SW 1271 (cell line): ENCODE measurements around the gene CXCL17.
"Not testable (repeated sequence)": the region's sequence is repeated elsewhere in the genome, so short reads cannot be mapped to it uniquely, and the experiment has no call there.

Source experiments
- DNase-seq, 2 experiments: peaks; one replicate each; lab custom pipeline; 2025; lab: John Stamatoyannopoulos, UW

Gene CXCL17, protein sequence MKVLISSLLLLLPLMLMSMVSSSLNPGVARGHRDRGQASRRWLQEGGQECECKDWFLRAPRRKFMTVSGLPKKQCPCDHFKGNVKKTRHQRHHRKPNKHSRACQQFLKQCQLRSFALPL

GRCh38 chr19:42442833-42443232, at the start of gene CXCL17:
Gene CXCL17 (minus strand): TSS chr19:42442946. CDS start chr19:42442832, 114 bp downstream.
- no peak for DNase-seq

GRCh38 chr19:42488783-42489521, 46.2 kb upstream of the CXCL17 start:
- DNase-seq, result no peak

DNA sequence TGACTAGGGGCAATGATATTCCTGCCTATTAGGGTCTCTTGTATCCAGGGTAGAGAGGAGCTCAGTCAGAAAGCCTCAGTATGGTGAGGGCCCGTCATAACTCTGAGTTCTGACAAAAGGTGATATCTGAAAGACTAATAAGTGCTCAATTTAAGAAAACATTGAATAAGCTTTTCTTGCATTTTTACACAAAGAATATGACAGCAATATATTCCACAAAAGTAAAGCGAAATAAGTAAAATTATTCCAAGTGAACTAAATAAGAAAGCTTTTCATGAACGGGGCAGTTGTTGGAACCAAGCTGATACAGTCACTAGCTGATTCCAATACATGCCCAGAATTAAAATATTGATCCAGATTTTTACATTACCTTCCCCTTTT, 45.0 kb upstream of the CXCL17 start:
- no peak for DNase-seq

GRCh38 chr19:42487032-42487797, 44.5 kb upstream of the CXCL17 start:
- DNase-seq, result no peak

DNA sequence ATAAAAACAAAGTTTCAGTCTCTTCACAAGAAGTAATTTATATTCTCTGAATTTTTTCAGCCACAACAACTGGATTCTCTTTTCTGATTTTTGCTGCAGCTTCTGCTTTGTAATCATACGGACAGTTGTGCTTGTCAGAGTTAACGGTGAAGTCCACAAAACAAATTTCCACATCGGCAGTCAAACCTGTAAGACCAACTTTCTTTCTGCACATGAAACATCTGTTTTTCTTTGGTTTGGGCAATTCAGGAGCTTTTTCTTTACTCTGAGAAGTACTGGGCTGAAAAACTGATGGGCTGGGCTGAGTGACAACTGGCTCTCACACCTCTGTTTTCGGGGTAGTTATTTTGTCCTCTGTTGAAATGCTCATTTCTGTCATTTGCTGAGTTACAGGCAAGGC, 42.3 kb upstream of the CXCL17 start:
- DNase-seq, result not testable (repeated sequence)

GRCh38 chr19:42480335-42481095, 37.8 kb upstream of the CXCL17 start:
- peak in 1 of 2 experiments; percentile 23 for DNase-seq

DNA sequence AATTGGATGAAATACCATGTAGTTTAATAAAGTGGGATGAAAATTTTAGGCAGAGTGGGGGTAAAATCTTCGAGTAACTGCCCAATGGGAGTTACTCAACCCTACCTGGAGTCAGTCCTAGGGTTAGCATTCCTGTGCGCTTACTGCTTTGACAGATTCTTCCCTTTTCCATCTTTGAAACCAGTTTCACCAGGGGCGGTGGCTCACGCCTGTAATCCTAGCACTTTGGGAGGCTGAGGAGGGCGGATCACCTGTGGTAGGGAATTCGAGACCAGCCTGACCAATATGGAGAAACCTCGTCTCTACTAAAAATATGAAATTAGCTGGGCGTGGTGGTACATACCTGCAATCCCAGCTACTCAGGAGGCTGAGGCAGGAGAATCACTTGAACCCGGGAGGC, 37.0 kb upstream of the CXCL17 start:
- no peak for DNase-seq

DNA sequence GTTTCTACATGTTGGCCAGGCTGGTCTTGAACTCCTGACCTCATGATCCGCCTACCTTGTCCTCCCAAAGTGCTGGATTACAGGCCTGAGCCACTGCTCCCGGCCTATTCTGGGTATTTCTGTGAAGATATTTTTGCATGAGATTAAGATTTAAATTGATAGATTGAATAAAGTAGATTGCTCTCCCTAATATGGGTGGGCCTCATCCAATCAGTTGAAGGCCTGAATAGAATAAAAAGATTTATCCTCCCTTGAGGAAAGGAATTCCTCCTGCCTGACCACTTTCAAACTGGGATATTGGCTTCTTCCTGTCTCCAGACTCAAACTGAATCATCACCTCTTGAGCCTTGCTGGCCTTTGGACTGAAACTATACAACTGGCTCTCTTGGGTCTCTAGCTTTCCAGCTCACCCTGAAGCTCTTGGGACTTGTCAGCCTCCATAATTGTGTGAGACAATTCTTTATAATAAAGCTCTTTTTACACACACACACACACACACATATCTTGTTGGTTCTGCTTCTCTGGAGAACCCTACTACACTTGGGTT, 36.1 kb upstream of the CXCL17 start:
- DNase-seq, result no peak

- no peak for DNase-seq
These were observed 35.2 kb upstream of the CXCL17 start for GRCh38 chr19:42477933-42478332.

DNA sequence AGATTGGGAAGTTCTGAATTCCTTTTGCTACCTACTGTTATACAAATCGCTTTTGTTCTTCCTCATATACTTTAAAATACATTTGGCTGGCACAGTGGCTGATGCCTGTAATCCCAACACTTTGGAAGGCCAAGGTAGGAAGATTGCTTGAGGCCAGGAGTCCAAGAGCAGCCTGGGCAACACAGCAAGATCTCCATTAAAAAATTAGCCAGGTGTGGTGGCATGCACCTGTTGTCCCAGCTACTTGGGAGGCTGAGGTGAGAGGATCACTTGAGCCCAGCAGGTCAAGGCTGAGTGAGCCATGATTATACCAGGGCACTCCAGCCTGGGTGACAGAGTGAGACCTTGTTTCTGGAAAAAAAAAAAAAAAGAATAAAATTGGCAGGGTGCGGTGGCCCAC, 34.4 kb upstream of the CXCL17 start:
- DNase-seq, result no peak

DNA sequence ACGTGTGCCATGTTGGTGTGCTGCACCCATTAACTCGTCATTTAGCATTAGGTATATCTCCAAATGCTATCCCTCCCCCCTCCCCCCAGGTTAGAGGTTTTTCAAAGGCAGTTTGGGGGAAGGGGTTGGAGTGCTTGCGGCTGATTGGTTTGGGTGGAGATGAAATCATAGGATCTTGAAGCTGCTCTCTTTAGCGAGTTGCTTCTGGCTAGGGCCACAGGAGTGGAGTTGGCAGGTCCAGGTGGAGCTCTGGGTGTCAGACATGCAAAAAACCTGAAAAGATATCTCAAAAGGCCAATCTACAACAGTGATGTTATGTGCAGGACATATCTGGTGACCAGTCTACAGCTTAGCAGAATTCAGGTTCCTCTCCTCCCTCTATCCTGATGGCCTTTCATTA, 32.6 kb upstream of the CXCL17 start:
- no peak for DNase-seq

DNA sequence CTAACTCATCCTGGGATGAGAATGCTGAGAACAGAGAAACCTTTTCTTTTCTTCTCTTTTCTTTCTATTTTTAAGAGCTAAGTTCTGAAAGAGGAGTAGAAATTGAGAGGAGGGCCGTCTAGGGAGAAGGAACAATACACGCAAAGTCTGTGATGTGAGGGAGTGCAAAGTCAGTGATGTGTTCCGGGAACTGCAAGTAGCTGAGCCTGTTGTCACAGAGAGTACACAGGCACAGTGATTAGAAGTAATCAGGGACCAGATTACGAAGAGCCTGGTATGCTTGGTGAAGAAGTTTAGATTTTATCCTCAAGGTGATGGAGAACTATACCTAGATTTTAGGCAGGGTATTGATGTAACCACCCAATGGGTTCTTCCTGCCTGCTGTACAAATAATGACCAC, 32.0 kb upstream of the CXCL17 start:
- DNase-seq, result no peak

GRCh38 chr19:42473686-42474085, 30.9 kb upstream of the CXCL17 start:
- DNase-seq, result no peak

DNA sequence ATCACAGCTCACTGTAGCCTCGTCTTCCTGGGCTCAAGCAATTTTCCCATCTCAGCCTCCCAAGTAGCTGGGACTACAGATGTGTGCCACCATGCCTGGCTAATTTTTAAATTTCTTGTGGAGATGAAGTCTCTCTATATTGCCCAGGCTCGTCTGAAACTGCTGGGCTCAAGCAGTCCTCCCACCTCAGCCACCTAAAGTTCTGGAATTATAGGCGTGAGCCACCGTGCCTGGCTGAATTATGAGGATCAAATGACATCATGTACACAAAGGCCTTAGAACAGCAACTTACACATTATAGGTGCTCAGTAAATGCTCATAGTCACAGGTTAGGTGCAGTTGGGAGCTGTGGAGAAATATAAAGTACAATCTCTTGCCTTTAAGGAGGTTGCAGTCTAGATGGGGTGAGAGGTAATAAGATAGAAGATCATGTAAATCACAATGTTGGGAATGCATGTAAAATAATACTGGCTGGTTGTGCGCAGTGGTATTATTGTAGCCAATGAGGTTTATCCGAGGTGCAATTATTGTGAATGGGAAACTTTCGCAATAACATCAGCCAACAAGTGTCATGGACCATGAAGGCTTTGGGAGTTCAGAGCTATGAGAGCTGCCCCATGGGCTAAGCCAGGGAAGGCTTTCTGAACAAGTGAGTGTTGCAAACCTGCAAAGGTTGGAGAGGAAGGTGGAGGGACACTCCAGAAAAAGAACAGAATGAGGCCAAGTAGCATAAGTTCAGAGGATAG, 29.8 kb upstream of the CXCL17 start:
- DNase-seq, result no peak

- DNase-seq, result no peak
These were observed 29.0 kb upstream of the CXCL17 start for GRCh38 chr19:42471554-42472249.

- no peak for DNase-seq
These were observed 26.8 kb upstream of the CXCL17 start for GRCh38 chr19:42469311-42470235.

DNA sequence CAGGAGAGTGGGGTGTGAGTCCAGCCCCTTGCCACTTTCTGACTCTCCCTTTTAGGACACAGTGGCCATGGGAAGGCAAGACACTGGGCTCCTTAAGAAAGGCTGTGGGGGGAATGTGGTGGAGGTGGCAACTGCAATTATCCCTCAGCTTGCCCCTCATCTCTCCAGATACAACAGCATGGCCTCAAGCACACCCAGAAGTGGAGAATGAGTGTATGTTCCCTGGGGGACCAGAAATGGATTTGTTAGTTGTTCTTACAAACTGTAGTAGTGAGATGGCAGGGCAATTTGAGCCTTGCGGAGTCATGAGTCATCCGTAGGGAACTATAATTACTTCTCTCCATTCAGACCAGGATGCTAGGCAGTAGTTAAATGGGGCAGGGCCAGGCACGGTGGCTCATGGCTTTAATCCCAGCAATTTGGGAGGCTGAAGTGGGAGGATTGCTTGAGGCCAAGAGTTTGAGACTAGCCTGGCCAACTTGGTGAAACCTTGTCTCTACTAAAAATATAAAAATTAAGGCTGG, 25.6 kb upstream of the CXCL17 start:
- peak in 1 of 2 experiments; percentile 40 for DNase-seq

- DNase-seq, result no peak
These were observed 24.5 kb upstream of the CXCL17 start for GRCh38 chr19:42467183-42467760.
